ENCODE results near the gene CCNJ.

Gene CCNJ

GRCh38 chr10:96082748-96083147 is 39.4 kb downstream of the CCNJ start:
- Histone ChIP-seq H3K9ac (ENCODE audit: low read depth, low read length, poor library complexity, severe bottlenecking) (no peak overlapping the region), H3K36me3 (ENCODE audit: insufficient read depth, low read length) (no peaks in the 10 kb centered on the region), H3K27me3 (ENCODE audit: insufficient read depth, low read length, poor library complexity, severe bottlenecking) (no peaks in the 10 kb centered on the region), H3K9me2 (replicated peaks; ENCODE audit: low read depth, low read length) (no peaks in the 10 kb centered on the region), H3K9me3 (ENCODE audit: insufficient read depth, low read depth, low read length) (no peaks in the 10 kb centered on the region), H3K4me1 (ENCODE audit: insufficient read depth, low read length, poor library complexity, severe bottlenecking) (no peaks in the 10 kb centered on the region), H3F3A (ENCODE audit: low read depth) (no peaks in the 10 kb centered on the region), H4K20me1 (ENCODE audit: insufficient read depth, low read length, poor library complexity, severe bottlenecking) (no peaks in the 10 kb centered on the region), H3K4me2 (ENCODE audit: low read depth, low read length, poor library complexity, severe bottlenecking) (no peak overlapping the region), H3K4me3 (ENCODE audit: low read length, poor library complexity, severe bottlenecking) (no peak overlapping the region), H3K79me2 (ENCODE audit: insufficient read depth, low read length) (no peaks in the 10 kb centered on the region), H2AFZ (ENCODE audit: low read length) (no peak overlapping the region)
- TF ChIP-seq EZH2phosphoT487 (IDR thresholded peaks at IDR 0.05; ENCODE audit: borderline replicate concordance) = no peak
- no peak for TF ChIP-seq CTCF (conservative IDR thresholded peaks at IDR 0.05; ENCODE audit: low read length)

DNA sequence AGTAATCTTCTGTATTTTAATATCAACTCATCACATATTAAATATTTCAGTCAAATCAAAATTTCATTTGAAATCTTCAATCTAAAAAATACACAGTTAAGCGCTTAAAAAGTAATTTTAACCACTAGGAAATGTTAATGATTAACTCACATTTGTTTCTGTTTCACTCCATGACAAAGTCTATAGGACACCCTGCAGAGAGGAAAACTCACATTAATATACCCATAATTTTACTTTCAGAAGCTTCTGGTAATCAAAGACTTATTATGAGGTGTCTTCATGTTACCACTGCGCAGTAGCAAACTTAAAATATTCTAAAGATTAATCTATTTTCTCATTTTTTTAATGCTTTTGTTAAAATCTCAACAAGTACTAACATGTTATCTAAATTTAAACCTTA is 45.7 kb downstream of the CCNJ start:
- no peaks in the 10 kb centered on the region for H4K20me1 ChIP-seq (ENCODE audit: insufficient read depth, low read length, poor library complexity, severe bottlenecking)
- H3K9me2 ChIP-seq (replicated peaks; ENCODE audit: low read depth, low read length) = no peaks in the 10 kb centered on the region
- H3K27me3 ChIP-seq (ENCODE audit: insufficient read depth, low read length, poor library complexity, severe bottlenecking) = peaks cover 38% of the 10 kb centered on the region
- peak overlapping the region; percentile 96 for H3K4me2 ChIP-seq (ENCODE audit: low read depth, low read length, poor library complexity, severe bottlenecking)
- peak overlapping the region; percentile 98 for H3K4me3 ChIP-seq (ENCODE audit: low read length, poor library complexity, severe bottlenecking)
- H2AFZ ChIP-seq (ENCODE audit: low read length) = peak overlapping the region; percentile 99; the same call in 1 of the 2 replicates
- peaks cover 7% of the 10 kb centered on the region; the same call in 1 of the 2 replicates for H3K79me2 ChIP-seq (ENCODE audit: insufficient read depth, low read length)
- H3K36me3 ChIP-seq (ENCODE audit: insufficient read depth, low read length) = no peaks in the 10 kb centered on the region
- no peaks in the 10 kb centered on the region for H3K9me3 ChIP-seq (ENCODE audit: insufficient read depth, low read depth, low read length)
- H3K9ac ChIP-seq (ENCODE audit: low read depth, low read length, poor library complexity, severe bottlenecking) = peak overlapping the region; percentile 97
- TF ChIP-seq EZH2phosphoT487 (IDR thresholded peaks at IDR 0.05; ENCODE audit: borderline replicate concordance) = no peak
- TF ChIP-seq CTCF (conservative IDR thresholded peaks at IDR 0.05; ENCODE audit: low read length) = no peak
- H3K4me1 ChIP-seq (ENCODE audit: insufficient read depth, low read length, poor library complexity, severe bottlenecking) = peaks cover 35% of the 10 kb centered on the region
- no peaks in the 10 kb centered on the region for H3F3A ChIP-seq (ENCODE audit: low read depth)

GRCh38 chr10:96089670-96090462 is 46.5 kb downstream of the CCNJ start:
- H3F3A ChIP-seq (ENCODE audit: low read depth) = no peaks in the 10 kb centered on the region
- peak overlapping the region; percentile 99 for H2AFZ ChIP-seq (ENCODE audit: low read length)
- no peaks in the 10 kb centered on the region for H3K9me3 ChIP-seq (ENCODE audit: insufficient read depth, low read depth, low read length)
- peaks cover 7% of the 10 kb centered on the region; the same call in 1 of the 2 replicates for H3K79me2 ChIP-seq (ENCODE audit: insufficient read depth, low read length)
- peak overlapping the region; percentile 98 for H3K4me3 ChIP-seq (ENCODE audit: low read length, poor library complexity, severe bottlenecking)
- no peaks in the 10 kb centered on the region for H3K9me2 ChIP-seq (replicated peaks; ENCODE audit: low read depth, low read length)
- H3K4me1 ChIP-seq (ENCODE audit: insufficient read depth, low read length, poor library complexity, severe bottlenecking) = peaks cover 35% of the 10 kb centered on the region
- no peaks in the 10 kb centered on the region for H3K36me3 ChIP-seq (ENCODE audit: insufficient read depth, low read length)
- TF ChIP-seq EZH2phosphoT487 (IDR thresholded peaks at IDR 0.05; ENCODE audit: borderline replicate concordance) (no peak), CTCF (conservative IDR thresholded peaks at IDR 0.05; ENCODE audit: low read length) (no peak)
- peak overlapping the region; percentile 97 for H3K9ac ChIP-seq (ENCODE audit: low read depth, low read length, poor library complexity, severe bottlenecking)
- peaks cover 45% of the 10 kb centered on the region for H3K27me3 ChIP-seq (ENCODE audit: insufficient read depth, low read length, poor library complexity, severe bottlenecking)
- peak overlapping the region; percentile 96 for H3K4me2 ChIP-seq (ENCODE audit: low read depth, low read length, poor library complexity, severe bottlenecking)
- H4K20me1 ChIP-seq (ENCODE audit: insufficient read depth, low read length, poor library complexity, severe bottlenecking) = no peaks in the 10 kb centered on the region
